GM23338 (cell line): ENCODE measurements around the gene FCGBP. TPM values are rescaled to one million over a fixed set of nuclear protein-coding genes. Genes with fewer than 3 reads are reported as not detected.

Source experiments
- ATAC-seq: fragments of 200-7000 bp; cut with Tn5 transposase; 3 replicates; pipeline ENCODE4 v1.9.1; 2020
- DNase-seq: peaks from one replicate; pipeline ENCODE4 v3.0.0-alpha.2; 2015; ENCODE audit warnings: low spot score
- H2AFZ ChIP-seq: fragments of 200-600 bp; sonication (generic); 2 replicates; pipeline ENCODE4 v1.8.0; 2016; ENCODE audit warnings: antibody characterized with exemption, mild to moderate bottlenecking, moderate library complexity
- H3F3A ChIP-seq: fragments of 200-600 bp; sonication (generic); replicated peaks from 2 replicates; pipeline ENCODE4 v1.8.0; 2017; ENCODE audit warnings: antibody characterized with exemption, mixed run types, low read depth
- H3K27ac ChIP-seq: fragments of 200-600 bp; sonication (generic); 2 replicates; pipeline ENCODE4 v1.6.1; 2016; ENCODE audit warnings: low read depth
- H3K27me3 ChIP-seq: fragments of 200-600 bp; sonication (generic); 2 replicates; pipeline ENCODE4 v1.8.0; 2016; ENCODE audit warnings: mild to moderate bottlenecking, mixed run types, moderate library complexity; ENCODE audit not compliant: insufficient read depth
- H3K36me3 ChIP-seq: fragments of 200-600 bp; sonication (generic); 2 replicates; pipeline ENCODE4 v1.8.0; 2016; ENCODE audit warnings: mild to moderate bottlenecking; ENCODE audit not compliant: insufficient read depth
- H3K4me1 ChIP-seq: fragments of 200-600 bp; sonication (generic); 2 replicates; pipeline ENCODE4 v1.8.0; 2016; ENCODE audit warnings: mild to moderate bottlenecking, moderate library complexity; ENCODE audit not compliant: insufficient read depth
- H3K4me2 ChIP-seq: fragments of 200-600 bp; sonication (generic); 2 replicates; pipeline ENCODE4 v1.7.1; 2017; ENCODE audit warnings: mixed run types
- H3K4me3 ChIP-seq: fragments of 200-600 bp; sonication (generic); 2 replicates; pipeline ENCODE4 v1.6.1; 2016; ENCODE audit warnings: mixed run types
- H3K79me2 ChIP-seq: fragments of 200-600 bp; sonication (generic); replicated peaks from 2 replicates; pipeline ENCODE4 v1.8.0; 2017; ENCODE audit warnings: mild to moderate bottlenecking; ENCODE audit not compliant: insufficient read depth
- H3K9me2 ChIP-seq: fragments of 200-600 bp; sonication (generic); 2 replicates; pipeline ENCODE4 v1.8.0; 2017; ENCODE audit not compliant: insufficient read depth
- H4K20me1 ChIP-seq: fragments of 200-600 bp; sonication (generic); replicated peaks from 2 replicates; pipeline ENCODE4 v1.8.0; 2017; ENCODE audit warnings: mild to moderate bottlenecking; ENCODE audit not compliant: insufficient read depth
- H3K27ac Mint-ChIP-seq: 2 replicates; pipeline ENCODE4 v1.8.0; 2020; ENCODE audit warnings: inconsistent platforms, mild to moderate bottlenecking, moderate library complexity, mixed read lengths
- H3K27me3 Mint-ChIP-seq: 3 replicates; pipeline ENCODE4 v1.8.0; 2022; ENCODE audit warnings: low read depth, mild to moderate bottlenecking, moderate library complexity, mixed read lengths, inconsistent platforms; ENCODE audit not compliant: insufficient read depth, poor library complexity
- H3K36me3 Mint-ChIP-seq: 3 replicates; pipeline ENCODE4 v1.8.0; 2021; ENCODE audit warnings: low read depth, mild to moderate bottlenecking, inconsistent platforms, moderate library complexity, mixed read lengths
- H3K4me1 Mint-ChIP-seq: 3 replicates; pipeline ENCODE4 v1.8.0; 2020; ENCODE audit warnings: mild to moderate bottlenecking, inconsistent platforms, mixed read lengths
- H3K4me3 Mint-ChIP-seq: 3 replicates; pipeline ENCODE4 v1.8.0; 2021; ENCODE audit warnings: moderate library complexity, mild to moderate bottlenecking, inconsistent platforms, mixed read lengths
- H3K9me3 Mint-ChIP-seq: 3 replicates; pipeline ENCODE4 v1.8.0; 2020; ENCODE audit warnings: moderate library complexity, mild to moderate bottlenecking, inconsistent platforms, mixed read lengths
- CREB1 ChIP-seq: fragments of 250-450 bp; sonication (Bioruptor Pico); IDR thresholded peaks from 2 replicates; pipeline ENCODE4 v1.5.0; 2020; ENCODE audit warnings: low read depth, mild to moderate bottlenecking, moderate library complexity
- EZH2 ChIP-seq: fragments of 200-600 bp; sonication (generic); IDR thresholded peaks from one replicate; pipeline ENCODE4 v1.8.0; 2017; ENCODE audit warnings: antibody characterized with exemption, mild to moderate bottlenecking, low read depth; ENCODE audit not compliant: unreplicated experiment
- EZH2phosphoT487 ChIP-seq: fragments of 200-600 bp; sonication (generic); IDR thresholded peaks from one replicate; pipeline ENCODE4 v1.8.1; 2018; ENCODE audit warnings: antibody characterized with exemption; ENCODE audit not compliant: unreplicated experiment
- JUNB ChIP-seq: IDR thresholded peaks from one replicate; pipeline ENCODE4 v1.6.1; 2016; ENCODE audit warnings: antibody characterized with exemption; ENCODE audit not compliant: unreplicated experiment
- NANOG ChIP-seq: IDR thresholded peaks from 2 replicates; pipeline ENCODE4 v1.6.1; 2016; ENCODE audit warnings: antibody characterized with exemption, borderline replicate concordance
- POLR2AphosphoS5 ChIP-seq: IDR thresholded peaks from 2 replicates; pipeline ENCODE4 v1.6.1; 2016; ENCODE audit warnings: antibody characterized with exemption, low read depth
- STAT1 ChIP-seq: IDR thresholded peaks from one replicate; pipeline ENCODE4 v1.6.1; 2016; ENCODE audit warnings: antibody characterized with exemption; ENCODE audit not compliant: unreplicated experiment
- ZNF114 ChIP-seq: fragments of 250-450 bp; sonication (Bioruptor Pico); IDR thresholded peaks from 2 replicates; pipeline ENCODE4 v1.5.0; 2020; ENCODE audit warnings: mild to moderate bottlenecking, moderate library complexity
- ZNF331 ChIP-seq: fragments of 250-450 bp; sonication (Bioruptor Pico); IDR thresholded peaks from 2 replicates; pipeline ENCODE4 v1.5.0; 2020; ENCODE audit warnings: low read depth, mild to moderate bottlenecking, moderate library complexity
- ZNF462 ChIP-seq: fragments of 250-450 bp; sonication (Bioruptor Pico); IDR thresholded peaks from 2 replicates; pipeline ENCODE4 v1.5.0; 2020; ENCODE audit warnings: mild to moderate bottlenecking, moderate library complexity
- polyA plus RNA-seq: library from polyadenylated mRNA; unstranded; fragments of >200 nt; fragmentation: Nextera tagmentation; extraction: Ambion mirVana; gene quantifications from 2 replicates; pipeline ENCODE4 v1.2.1, GENCODE V29; 2016
- total RNA-seq: library from RNA; depleted of rRNA; stranded (reverse); fragments of >200 nt; shearing (Covaris generic); gene quantifications from 2 replicates; pipeline ENCODE4 v1.2.3, GENCODE V29; 2014
- TF ChIP-seq, protein P1 (sequence below): IDR thresholded peaks from 2 replicates; pipeline ENCODE4 v1.6.1; 2016; ENCODE audit warnings: antibody characterized with exemption
- TF ChIP-seq, protein P2 (sequence below): IDR thresholded peaks from one replicate; pipeline ENCODE4 v1.6.1; 2018; ENCODE audit warnings: antibody characterized with exemption; ENCODE audit not compliant: unreplicated experiment
- TF ChIP-seq, protein P3 (sequence below), 2 experiments: fragments of 200-600 bp in 1 of 2; sonication (generic) in 1 of 2; conservative IDR thresholded peaks; 2 replicates each; pipeline versions ENCODE4 v1.5.1 to v1.6.1; 2016 to 2017; ENCODE audit warnings: antibody characterized with exemption in 2 of 2, low read depth in 2 of 2, mild to moderate bottlenecking in 2 of 2, moderate library complexity in 1 of 2

FCGBP gene
- total and polyA plus RNA-seq, 2 experiments from 2014 or later, result 0.44 to 3.6 TPM

DNA sequence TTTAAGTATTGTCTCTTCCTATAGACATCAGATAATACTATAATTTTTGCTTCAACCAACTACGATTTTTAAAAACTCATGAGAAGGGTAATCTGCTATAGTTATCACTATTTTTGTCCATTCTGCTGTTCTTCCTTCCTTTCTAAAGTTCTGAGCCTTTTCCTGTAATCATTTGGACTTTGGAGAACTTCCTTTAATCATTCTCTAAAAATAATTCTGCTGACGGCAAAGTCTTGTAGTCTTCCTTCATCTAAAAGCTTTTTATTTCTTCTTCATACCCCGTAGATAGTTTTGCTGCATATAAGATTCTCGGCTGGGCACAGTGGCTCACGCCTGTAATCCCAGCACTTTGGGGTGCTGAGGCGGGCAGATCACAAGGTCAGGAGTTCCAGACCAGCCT is 5.1 kb upstream of the FCGBP start:
- H3K4me1 ChIP-seq, result no peaks in the 10 kb centered on the region
- no peaks in the 10 kb centered on the region for H3F3A ChIP-seq
- no peak overlapping the region for H3K4me2 ChIP-seq
- no peak overlapping the region for H3K4me3 ChIP-seq
- TF ChIP-seq CREB1 (CRISPR knock-in tag) (no peak), EZH2phosphoT487 (no peak), EZH2 (no peak), ZNF462 (CRISPR knock-in tag) (no peak), JUNB (no peak), ZNF114 (CRISPR knock-in tag) (no peak), STAT1 (no peak), ZNF331 (CRISPR knock-in tag) (no peak), NANOG (no peak), POLR2AphosphoS5 (no peak)
- TF ChIP-seq, protein P1, sequence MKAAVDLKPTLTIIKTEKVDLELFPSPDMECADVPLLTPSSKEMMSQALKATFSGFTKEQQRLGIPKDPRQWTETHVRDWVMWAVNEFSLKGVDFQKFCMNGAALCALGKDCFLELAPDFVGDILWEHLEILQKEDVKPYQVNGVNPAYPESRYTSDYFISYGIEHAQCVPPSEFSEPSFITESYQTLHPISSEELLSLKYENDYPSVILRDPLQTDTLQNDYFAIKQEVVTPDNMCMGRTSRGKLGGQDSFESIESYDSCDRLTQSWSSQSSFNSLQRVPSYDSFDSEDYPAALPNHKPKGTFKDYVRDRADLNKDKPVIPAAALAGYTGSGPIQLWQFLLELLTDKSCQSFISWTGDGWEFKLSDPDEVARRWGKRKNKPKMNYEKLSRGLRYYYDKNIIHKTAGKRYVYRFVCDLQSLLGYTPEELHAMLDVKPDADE, result no peak
- TF ChIP-seq, protein P2, sequence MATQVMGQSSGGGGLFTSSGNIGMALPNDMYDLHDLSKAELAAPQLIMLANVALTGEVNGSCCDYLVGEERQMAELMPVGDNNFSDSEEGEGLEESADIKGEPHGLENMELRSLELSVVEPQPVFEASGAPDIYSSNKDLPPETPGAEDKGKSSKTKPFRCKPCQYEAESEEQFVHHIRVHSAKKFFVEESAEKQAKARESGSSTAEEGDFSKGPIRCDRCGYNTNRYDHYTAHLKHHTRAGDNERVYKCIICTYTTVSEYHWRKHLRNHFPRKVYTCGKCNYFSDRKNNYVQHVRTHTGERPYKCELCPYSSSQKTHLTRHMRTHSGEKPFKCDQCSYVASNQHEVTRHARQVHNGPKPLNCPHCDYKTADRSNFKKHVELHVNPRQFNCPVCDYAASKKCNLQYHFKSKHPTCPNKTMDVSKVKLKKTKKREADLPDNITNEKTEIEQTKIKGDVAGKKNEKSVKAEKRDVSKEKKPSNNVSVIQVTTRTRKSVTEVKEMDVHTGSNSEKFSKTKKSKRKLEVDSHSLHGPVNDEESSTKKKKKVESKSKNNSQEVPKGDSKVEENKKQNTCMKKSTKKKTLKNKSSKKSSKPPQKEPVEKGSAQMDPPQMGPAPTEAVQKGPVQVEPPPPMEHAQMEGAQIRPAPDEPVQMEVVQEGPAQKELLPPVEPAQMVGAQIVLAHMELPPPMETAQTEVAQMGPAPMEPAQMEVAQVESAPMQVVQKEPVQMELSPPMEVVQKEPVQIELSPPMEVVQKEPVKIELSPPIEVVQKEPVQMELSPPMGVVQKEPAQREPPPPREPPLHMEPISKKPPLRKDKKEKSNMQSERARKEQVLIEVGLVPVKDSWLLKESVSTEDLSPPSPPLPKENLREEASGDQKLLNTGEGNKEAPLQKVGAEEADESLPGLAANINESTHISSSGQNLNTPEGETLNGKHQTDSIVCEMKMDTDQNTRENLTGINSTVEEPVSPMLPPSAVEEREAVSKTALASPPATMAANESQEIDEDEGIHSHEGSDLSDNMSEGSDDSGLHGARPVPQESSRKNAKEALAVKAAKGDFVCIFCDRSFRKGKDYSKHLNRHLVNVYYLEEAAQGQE, result no peak
- TF ChIP-seq, protein P3, sequence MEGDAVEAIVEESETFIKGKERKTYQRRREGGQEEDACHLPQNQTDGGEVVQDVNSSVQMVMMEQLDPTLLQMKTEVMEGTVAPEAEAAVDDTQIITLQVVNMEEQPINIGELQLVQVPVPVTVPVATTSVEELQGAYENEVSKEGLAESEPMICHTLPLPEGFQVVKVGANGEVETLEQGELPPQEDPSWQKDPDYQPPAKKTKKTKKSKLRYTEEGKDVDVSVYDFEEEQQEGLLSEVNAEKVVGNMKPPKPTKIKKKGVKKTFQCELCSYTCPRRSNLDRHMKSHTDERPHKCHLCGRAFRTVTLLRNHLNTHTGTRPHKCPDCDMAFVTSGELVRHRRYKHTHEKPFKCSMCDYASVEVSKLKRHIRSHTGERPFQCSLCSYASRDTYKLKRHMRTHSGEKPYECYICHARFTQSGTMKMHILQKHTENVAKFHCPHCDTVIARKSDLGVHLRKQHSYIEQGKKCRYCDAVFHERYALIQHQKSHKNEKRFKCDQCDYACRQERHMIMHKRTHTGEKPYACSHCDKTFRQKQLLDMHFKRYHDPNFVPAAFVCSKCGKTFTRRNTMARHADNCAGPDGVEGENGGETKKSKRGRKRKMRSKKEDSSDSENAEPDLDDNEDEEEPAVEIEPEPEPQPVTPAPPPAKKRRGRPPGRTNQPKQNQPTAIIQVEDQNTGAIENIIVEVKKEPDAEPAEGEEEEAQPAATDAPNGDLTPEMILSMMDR (conservative IDR thresholded peaks at IDR 0.05; ENCODE audit: low read depth in 2 of 2), result no peak
- Mint-ChIP-seq H3K27ac (no peak overlapping the region), H3K4me3 (no peak overlapping the region), H3K27me3 (peaks cover 2% of the 10 kb centered on the region), H3K9me3 (no peaks in the 10 kb centered on the region; the same call in 2 of the 3 replicates), H3K4me1 (peaks cover 14% of the 10 kb centered on the region), H3K36me3 (no peaks in the 10 kb centered on the region)
- no peaks in the 10 kb centered on the region for H3K36me3 ChIP-seq
- H3K27me3 ChIP-seq, result no peaks in the 10 kb centered on the region
- ATAC-seq, result no peak
- no peak overlapping the region for H3K27ac ChIP-seq
- no peaks in the 10 kb centered on the region for H4K20me1 ChIP-seq
- H2AFZ ChIP-seq, result no peak overlapping the region
- no peak for DNase-seq
- H3K79me2 ChIP-seq, result no peaks in the 10 kb centered on the region
- H3K9me2 ChIP-seq, result no peaks in the 10 kb centered on the region
